Measurements from ENCODE around the gene TMCO6. TPM values are rescaled to one million over a fixed set of nuclear protein-coding genes. Genes with fewer than 3 reads are reported as not detected.

The TMCO6 gene
- polyA plus RNA-seq, 1 donor from 2014 or later, result 23.5 TPM

DNA sequence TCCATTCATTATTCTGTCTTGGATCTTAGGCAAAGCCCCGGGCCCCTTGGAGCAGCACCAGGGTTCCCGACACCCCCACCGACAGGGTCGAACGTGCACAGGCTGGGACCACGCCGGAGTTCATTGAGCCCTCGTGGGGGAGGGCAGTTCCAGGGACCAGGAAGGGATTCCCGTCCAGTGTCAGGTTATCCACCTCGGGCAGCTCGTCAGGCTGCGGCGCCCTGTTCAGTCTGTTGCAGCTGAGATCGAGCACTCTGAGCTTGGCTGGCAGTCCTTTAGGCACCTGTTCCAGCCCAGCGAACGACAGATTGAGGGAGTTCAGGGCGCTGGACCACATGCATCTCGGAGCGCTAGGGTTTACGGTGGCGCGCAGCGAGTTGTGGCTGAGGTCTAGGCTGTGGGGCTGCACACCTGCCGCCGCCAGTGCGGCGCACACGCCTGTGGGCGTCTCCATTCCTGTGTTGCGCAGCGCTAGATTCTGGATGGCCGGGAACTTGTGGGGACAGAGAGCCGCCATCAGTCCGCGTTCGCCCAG, 7.4 kb upstream of the TMCO6 start:
- no peaks in the 10 kb centered on the region for H3K9me3 ChIP-seq (ENCODE audit: low read length)
- H3K36me3 ChIP-seq (ENCODE audit: insufficient read depth, low read length), result no peaks in the 10 kb centered on the region
- H3F3A ChIP-seq (ENCODE audit: insufficient read depth, low read length, poor library complexity, severe bottlenecking), result no peaks in the 10 kb centered on the region
- H2AFZ ChIP-seq (ENCODE audit: low read depth, low read length), result no peak overlapping the region
- H3K27ac ChIP-seq (ENCODE audit: low read length), result no peak overlapping the region
- no peak overlapping the region for H3K4me2 ChIP-seq (ENCODE audit: low read length)
- no peak overlapping the region for H3K4me3 ChIP-seq (ENCODE audit: low read length)
- H3K9ac ChIP-seq (ENCODE audit: low read length), result no peak overlapping the region
- no peak for TF ChIP-seq SMC3 (conservative IDR thresholded peaks at IDR 0.05; ENCODE audit: poor library complexity)
- H3K79me2 ChIP-seq (replicated peaks; ENCODE audit: insufficient read depth, low read length), result no peaks in the 10 kb centered on the region
- H3K9me2 ChIP-seq (ENCODE audit: insufficient read depth, low read length), result no peaks in the 10 kb centered on the region
- H4K20me1 ChIP-seq (ENCODE audit: insufficient read depth), result no peaks in the 10 kb centered on the region
- H3K27me3 ChIP-seq (ENCODE audit: insufficient read depth, low read depth, low read length), result no peaks in the 10 kb centered on the region

DNA sequence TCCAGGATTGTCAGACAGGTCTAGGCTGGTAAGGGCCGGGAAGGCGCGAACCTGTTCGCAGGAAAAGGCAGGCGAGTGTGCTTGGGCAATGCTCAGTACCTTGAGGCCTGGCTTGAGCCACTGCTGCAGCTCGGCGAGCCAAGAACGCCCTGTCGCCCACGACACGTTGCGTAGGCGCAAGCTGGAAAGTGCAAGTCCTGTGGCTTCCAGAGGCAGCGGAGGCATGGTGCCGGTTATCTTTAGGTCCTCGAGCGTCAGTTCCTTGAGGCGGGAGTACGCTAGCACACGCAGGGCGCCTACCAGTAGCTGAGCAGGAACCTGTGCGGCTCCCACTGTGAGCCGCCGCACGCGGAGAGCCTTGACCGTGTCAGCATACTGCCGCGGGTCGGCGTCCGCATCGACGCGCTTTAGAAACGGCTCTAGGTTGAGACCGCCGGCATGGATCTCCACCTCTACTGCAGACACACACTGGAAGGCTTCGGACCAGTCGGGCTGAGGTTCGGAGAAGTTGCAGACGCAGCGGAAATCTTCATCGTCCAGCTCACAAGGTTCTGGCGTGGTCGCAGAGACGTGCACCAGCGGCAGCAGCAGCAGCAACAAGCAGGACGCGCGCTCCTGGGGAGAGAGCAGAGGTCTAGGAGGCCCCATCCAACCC, 6.8 kb upstream of the TMCO6 start:
- Histone ChIP-seq H4K20me1 (ENCODE audit: insufficient read depth) (no peaks in the 10 kb centered on the region), H3K9ac (ENCODE audit: low read length) (no peak overlapping the region), H3K27ac (ENCODE audit: low read length) (no peak overlapping the region), H3K9me3 (ENCODE audit: low read length) (no peaks in the 10 kb centered on the region), H3K4me2 (ENCODE audit: low read length) (no peak overlapping the region), H3K9me2 (ENCODE audit: insufficient read depth, low read length) (no peaks in the 10 kb centered on the region), H2AFZ (ENCODE audit: low read depth, low read length) (no peak overlapping the region), H3K36me3 (ENCODE audit: insufficient read depth, low read length) (no peaks in the 10 kb centered on the region), H3K4me3 (ENCODE audit: low read length) (no peak overlapping the region), H3K27me3 (ENCODE audit: insufficient read depth, low read depth, low read length) (no peaks in the 10 kb centered on the region), H3F3A (ENCODE audit: insufficient read depth, low read length, poor library complexity, severe bottlenecking) (no peaks in the 10 kb centered on the region), H3K79me2 (replicated peaks; ENCODE audit: insufficient read depth, low read length) (no peaks in the 10 kb centered on the region)
- TF ChIP-seq RAD21 (conservative IDR thresholded peaks at IDR 0.05) (no peak), TAF1 (IDR thresholded peaks at IDR 0.05; ENCODE audit: low read depth) (no peak), MXI1 (conservative IDR thresholded peaks at IDR 0.05; ENCODE audit: poor library complexity, severe bottlenecking) (no peak)
- TF ChIP-seq, protein P1, sequence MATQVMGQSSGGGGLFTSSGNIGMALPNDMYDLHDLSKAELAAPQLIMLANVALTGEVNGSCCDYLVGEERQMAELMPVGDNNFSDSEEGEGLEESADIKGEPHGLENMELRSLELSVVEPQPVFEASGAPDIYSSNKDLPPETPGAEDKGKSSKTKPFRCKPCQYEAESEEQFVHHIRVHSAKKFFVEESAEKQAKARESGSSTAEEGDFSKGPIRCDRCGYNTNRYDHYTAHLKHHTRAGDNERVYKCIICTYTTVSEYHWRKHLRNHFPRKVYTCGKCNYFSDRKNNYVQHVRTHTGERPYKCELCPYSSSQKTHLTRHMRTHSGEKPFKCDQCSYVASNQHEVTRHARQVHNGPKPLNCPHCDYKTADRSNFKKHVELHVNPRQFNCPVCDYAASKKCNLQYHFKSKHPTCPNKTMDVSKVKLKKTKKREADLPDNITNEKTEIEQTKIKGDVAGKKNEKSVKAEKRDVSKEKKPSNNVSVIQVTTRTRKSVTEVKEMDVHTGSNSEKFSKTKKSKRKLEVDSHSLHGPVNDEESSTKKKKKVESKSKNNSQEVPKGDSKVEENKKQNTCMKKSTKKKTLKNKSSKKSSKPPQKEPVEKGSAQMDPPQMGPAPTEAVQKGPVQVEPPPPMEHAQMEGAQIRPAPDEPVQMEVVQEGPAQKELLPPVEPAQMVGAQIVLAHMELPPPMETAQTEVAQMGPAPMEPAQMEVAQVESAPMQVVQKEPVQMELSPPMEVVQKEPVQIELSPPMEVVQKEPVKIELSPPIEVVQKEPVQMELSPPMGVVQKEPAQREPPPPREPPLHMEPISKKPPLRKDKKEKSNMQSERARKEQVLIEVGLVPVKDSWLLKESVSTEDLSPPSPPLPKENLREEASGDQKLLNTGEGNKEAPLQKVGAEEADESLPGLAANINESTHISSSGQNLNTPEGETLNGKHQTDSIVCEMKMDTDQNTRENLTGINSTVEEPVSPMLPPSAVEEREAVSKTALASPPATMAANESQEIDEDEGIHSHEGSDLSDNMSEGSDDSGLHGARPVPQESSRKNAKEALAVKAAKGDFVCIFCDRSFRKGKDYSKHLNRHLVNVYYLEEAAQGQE (IDR thresholded peaks at IDR 0.05; ENCODE audit: borderline replicate concordance), result no peak

DNA sequence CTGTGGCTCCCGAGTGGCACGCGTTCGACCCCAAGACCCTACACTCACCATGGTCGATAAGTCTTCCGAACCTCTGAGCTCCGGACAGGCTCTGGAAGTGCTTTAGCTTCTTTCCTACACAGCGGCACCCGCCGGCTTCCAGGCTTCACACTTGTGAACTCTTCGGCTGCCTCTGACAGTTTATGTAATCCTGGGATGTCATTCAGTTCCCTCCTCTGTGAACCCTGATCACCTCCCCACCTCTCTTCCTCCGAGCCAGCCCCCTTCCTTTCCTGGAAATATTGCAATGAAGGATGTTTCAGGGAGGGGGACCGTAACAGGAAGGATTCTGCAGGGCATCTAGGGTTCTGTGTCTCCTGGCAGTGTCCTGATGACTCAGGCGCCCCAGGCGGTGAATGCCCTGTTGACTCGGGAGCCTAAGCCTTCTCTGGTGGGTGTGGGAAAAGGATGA, 6.2 kb upstream of the TMCO6 start, which contains the start of gene CD14:
TSS of gene CD14 (minus strand) at position 155 of the 451 bp plus-strand sequence. CDS start at position 51, 104 bp downstream.
- Histone ChIP-seq H3K27me3 (ENCODE audit: insufficient read depth, low read depth, low read length) (no peaks in the 10 kb centered on the region), H2AFZ (ENCODE audit: low read depth, low read length) (no peak within 1 kb of the TSS), H3K9me3 (ENCODE audit: low read length) (no peaks in the 10 kb centered on the region), H3K4me3 (ENCODE audit: low read length) (no peak within 1 kb of the TSS), H3K27ac (ENCODE audit: low read length) (no peak within 1 kb of the TSS), H3F3A (ENCODE audit: insufficient read depth, low read length, poor library complexity, severe bottlenecking) (no peaks in the 10 kb centered on the region), H3K36me3 (ENCODE audit: insufficient read depth, low read length) (no peaks in the 10 kb centered on the region), H3K4me2 (ENCODE audit: low read length) (no peak within 1 kb of the TSS), H3K79me2 (replicated peaks; ENCODE audit: insufficient read depth, low read length) (no peaks in the 10 kb centered on the region), H3K9ac (ENCODE audit: low read length) (no peak within 1 kb of the TSS), H3K9me2 (ENCODE audit: insufficient read depth, low read length) (no peaks in the 10 kb centered on the region), H4K20me1 (ENCODE audit: insufficient read depth) (no peaks in the 10 kb centered on the region)
- TF ChIP-seq EP300 (conservative IDR thresholded peaks at IDR 0.05; ENCODE audit: poor library complexity, severe bottlenecking), result no peak
- TF ChIP-seq SMC3 (conservative IDR thresholded peaks at IDR 0.05; ENCODE audit: poor library complexity), result no peak
- TF ChIP-seq RAD21 (conservative IDR thresholded peaks at IDR 0.05), result no peak
- TF ChIP-seq, protein P2, sequence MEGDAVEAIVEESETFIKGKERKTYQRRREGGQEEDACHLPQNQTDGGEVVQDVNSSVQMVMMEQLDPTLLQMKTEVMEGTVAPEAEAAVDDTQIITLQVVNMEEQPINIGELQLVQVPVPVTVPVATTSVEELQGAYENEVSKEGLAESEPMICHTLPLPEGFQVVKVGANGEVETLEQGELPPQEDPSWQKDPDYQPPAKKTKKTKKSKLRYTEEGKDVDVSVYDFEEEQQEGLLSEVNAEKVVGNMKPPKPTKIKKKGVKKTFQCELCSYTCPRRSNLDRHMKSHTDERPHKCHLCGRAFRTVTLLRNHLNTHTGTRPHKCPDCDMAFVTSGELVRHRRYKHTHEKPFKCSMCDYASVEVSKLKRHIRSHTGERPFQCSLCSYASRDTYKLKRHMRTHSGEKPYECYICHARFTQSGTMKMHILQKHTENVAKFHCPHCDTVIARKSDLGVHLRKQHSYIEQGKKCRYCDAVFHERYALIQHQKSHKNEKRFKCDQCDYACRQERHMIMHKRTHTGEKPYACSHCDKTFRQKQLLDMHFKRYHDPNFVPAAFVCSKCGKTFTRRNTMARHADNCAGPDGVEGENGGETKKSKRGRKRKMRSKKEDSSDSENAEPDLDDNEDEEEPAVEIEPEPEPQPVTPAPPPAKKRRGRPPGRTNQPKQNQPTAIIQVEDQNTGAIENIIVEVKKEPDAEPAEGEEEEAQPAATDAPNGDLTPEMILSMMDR (IDR thresholded peaks at IDR 0.05; ENCODE audit: poor library complexity, severe bottlenecking), result no peak
- no peak for TF ChIP-seq TAF1 (IDR thresholded peaks at IDR 0.05; ENCODE audit: low read depth)
- TF ChIP-seq POLR2AphosphoS5 (IDR thresholded peaks at IDR 0.05), result no peak
- no peak for TF ChIP-seq EZH2 (IDR thresholded peaks at IDR 0.05; ENCODE audit: borderline replicate concordance, insufficient read depth, low read length, poor library complexity, severe bottlenecking)
- TF ChIP-seq MXI1 (conservative IDR thresholded peaks at IDR 0.05; ENCODE audit: poor library complexity, severe bottlenecking), result no peak
- TF ChIP-seq, protein P1 (IDR thresholded peaks at IDR 0.05; ENCODE audit: borderline replicate concordance), result no peak

Measured in neural cell (in vitro differentiated cells).